Hepatic stellate cell (primary cell): ENCODE data around the gene PLPP1.
A peak's percentile ranks its signal among the peaks of the same experiment; 100 is the strongest.

Experiments used
- DNase-seq: peaks from one replicate; pipeline ENCODE4 v3.0.0; 2011; ENCODE audit warnings: low spot score

PLPP1 gene

GRCh38 chr5:55409775-55410174, 125.0 kb downstream of the PLPP1 start:
- no peak for DNase-seq

- no peak for DNase-seq
Observed at GRCh38 chr5:55407984-55408383, 126.8 kb downstream of the PLPP1 start.

- DNase-seq: peak; percentile 19
Observed at GRCh38 chr5:55407059-55407684, 127.6 kb downstream of the PLPP1 start.

- DNase-seq: no peak
Observed at GRCh38 chr5:55406292-55406691, 128.5 kb downstream of the PLPP1 start.

GRCh38 chr5:55402199-55402598, 132.6 kb downstream of the PLPP1 start:
- DNase-seq: no peak

- no peak for DNase-seq
Observed at GRCh38 chr5:55393501-55394175, 141.1 kb downstream of the PLPP1 start.

GRCh38 chr5:55392669-55393068, 142.1 kb downstream of the PLPP1 start:
- no peak for DNase-seq

- no peak for DNase-seq
Observed at GRCh38 chr5:55391707-55392106, 143.1 kb downstream of the PLPP1 start.

- DNase-seq: no peak
Observed at GRCh38 chr5:55387865-55388264, 146.9 kb downstream of the PLPP1 start.

- DNase-seq: no peak
Observed at GRCh38 chr5:55386356-55386755, 148.4 kb downstream of the PLPP1 start.

- DNase-seq: no peak
Observed at GRCh38 chr5:55385846-55386245, 148.9 kb downstream of the PLPP1 start.

- DNase-seq: no peak
Observed at GRCh38 chr5:55385227-55385626, 149.5 kb downstream of the PLPP1 start.

GRCh38 chr5:55384072-55384471, 150.7 kb downstream of the PLPP1 start:
- no peak for DNase-seq

GRCh38 chr5:55383254-55383653, 151.5 kb downstream of the PLPP1 start:
- no peak for DNase-seq

GRCh38 chr5:55377810-55378209, 157.0 kb downstream of the PLPP1 start:
- no peak for DNase-seq
